ENCODE results near the gene MED14.

MED14 gene

DNA sequence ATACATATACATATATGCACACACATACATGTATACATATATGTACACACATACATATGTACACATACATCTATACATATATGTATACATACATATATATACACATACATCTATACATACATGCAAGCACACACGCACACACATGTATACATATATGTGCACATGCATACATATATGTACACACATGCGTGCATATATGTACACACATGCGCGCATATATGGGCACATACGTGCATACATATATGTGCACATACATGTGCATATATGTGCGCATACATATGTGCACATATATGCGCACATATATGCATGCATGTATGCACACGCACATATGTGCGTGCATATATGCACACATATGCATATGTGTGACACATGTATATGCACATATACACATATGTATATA, 119.4 kb downstream of the MED14 start:
- no peak for DNase-seq (ENCODE audit: extremely low read depth in 1 of 2, low read depth in 1 of 2)

DNA sequence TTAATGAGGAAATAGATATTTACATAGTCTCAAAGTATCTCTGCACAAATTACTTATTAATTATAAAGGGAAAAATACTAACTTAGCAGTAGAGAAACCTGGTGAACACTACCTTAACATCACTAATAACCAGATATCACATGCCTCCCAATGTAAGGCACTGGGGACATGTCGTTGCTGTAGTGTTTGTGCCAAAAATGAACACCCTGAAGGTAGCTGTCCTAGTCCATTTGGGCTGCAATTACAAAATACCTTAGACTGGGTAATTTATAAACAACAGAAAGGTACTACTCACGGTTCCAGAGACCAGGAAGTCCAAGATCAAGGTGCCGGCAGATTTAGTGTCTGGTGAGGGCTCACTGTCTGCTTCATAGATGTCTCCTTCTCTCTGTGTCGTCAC, 122.8 kb downstream of the MED14 start:
- no peak for DNase-seq (ENCODE audit: extremely low read depth in 1 of 2, low read depth in 1 of 2)

DNA sequence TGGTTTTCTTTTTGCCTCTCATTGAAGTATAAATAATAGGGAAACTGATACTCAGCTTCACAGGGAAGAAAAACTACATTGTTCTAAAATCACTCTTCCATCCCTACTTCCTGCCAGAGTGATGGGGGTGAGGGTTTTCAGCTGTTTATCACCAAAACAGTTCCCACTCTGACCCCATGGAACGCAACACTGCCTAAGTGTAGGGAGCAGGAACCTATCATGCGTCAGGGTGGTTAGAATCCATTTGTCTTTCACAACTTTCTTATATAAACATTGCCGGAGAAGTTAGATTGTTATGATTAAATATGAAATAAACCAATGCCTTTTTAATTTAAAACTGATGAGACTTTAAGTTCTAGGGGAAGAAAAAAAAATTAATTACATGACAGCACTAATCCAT, 128.0 kb downstream of the MED14 start:
- DNase-seq (ENCODE audit: extremely low read depth in 1 of 2, low read depth in 1 of 2): no peak

DNA sequence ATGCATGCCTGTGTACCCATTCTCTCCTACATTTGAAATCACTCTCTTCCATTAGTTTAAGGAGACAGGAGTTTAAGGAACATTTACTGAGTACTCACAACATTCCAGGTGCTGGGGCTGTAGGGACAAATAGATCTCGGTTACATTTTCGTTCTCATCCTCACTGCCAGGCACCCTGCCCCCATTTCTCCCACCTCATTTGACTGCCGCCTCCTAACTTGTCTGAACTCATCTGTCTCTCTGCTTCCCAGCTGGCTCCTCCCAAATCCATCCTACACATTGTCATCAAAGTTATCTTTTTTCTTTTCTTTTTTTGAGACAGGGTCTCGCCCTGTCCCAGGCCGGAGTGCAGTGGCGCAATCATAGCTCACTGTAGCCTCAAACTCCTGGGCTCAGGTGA, 131.9 kb downstream of the MED14 start:
- DNase-seq (ENCODE audit: extremely low read depth in 1 of 2, low read depth in 1 of 2): no peak

Measured in activated CD8-positive, alpha-beta memory T cell treated with anti-CD3 and anti-CD28 coated beads for 1 hour (primary cell).